Anterior cingulate cortex (tissue), 58 donors: ENCODE data around the gene CPNE2.

Experiments
- DNase-seq, 58 donors: peaks; one replicate each; lab custom pipeline; 2025; lab: John Stamatoyannopoulos, UW

Gene CPNE2

DNA sequence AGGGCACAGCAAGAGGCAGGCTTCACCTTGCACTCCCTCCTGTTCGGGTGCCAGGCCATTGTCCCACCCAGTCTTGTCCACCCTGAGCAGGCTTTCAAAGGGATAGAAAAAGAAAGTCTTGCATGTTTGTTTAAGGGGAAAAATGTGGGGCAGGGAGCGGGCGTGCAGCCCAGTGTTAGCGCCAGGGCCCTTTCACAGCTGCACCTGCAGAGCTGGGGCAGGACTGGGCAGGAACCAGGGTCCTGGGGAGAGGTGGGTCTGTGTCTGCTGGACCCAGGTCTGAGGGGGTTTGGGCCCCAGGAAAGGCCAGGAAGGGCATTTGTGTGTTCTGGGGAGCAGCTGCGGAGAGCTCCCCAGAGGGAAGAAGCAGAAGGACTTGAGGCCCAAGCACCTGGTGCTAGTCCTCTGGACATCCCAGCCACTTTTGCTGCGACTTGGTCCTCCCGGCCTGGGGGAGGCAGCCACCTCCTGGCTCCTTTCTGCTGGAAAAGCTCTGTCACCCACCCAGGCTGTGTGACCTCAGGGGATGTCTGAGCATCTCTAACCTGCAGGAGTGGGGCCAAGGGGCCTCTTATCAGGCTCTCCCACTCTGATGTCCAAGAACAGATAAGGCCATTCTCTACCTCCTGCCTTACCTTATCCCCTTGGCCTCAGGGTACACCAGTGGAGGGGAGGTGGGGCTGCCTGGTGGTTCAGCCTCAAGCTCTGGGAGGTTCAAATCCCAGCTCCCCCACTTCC lies 48.7 kb downstream of the CPNE2 start:
- DNase-seq, result no peak

DNA sequence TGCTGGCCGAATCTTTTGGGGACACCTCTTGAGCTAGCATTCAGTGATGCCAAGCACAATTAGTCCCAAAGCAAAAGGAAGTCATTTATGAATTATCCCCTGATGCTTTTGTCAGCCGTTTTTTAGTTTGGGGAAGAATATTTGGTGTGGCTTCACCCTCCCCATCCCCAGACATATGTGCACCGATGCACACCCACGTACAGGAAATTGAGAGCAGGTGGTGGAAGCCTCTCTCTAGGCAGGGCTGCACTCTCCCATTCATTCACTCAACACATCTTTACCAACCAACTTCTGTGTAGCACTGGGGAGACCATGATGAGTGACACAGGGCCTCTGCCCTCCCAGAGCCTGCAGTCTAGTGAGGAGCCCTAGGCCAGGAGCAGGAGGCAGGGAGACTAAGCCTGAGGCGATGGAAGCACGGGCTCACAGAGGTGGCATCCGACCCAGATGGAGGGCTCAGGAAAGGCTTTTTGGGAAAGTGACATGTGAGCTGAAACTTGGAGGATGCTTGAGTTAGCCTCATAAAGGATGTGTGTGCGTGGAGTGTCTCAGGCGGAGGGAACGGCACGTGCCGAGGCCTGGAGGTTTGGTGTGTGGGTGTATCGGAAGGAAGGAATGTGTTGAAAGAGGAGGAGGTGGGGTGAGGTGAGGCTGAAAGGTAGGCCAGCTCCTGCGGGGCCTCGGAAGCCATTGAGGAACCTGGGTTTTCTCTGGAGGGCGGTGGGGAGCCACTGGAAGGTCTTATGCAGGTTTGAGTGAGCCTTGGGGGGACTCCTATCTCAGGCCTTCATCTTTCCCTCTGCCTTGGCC lies 49.6 kb downstream of the CPNE2 start:
- DNase-seq, result peak in 6 of 58 donors; percentile 14 to 64 (median 42)

DNA sequence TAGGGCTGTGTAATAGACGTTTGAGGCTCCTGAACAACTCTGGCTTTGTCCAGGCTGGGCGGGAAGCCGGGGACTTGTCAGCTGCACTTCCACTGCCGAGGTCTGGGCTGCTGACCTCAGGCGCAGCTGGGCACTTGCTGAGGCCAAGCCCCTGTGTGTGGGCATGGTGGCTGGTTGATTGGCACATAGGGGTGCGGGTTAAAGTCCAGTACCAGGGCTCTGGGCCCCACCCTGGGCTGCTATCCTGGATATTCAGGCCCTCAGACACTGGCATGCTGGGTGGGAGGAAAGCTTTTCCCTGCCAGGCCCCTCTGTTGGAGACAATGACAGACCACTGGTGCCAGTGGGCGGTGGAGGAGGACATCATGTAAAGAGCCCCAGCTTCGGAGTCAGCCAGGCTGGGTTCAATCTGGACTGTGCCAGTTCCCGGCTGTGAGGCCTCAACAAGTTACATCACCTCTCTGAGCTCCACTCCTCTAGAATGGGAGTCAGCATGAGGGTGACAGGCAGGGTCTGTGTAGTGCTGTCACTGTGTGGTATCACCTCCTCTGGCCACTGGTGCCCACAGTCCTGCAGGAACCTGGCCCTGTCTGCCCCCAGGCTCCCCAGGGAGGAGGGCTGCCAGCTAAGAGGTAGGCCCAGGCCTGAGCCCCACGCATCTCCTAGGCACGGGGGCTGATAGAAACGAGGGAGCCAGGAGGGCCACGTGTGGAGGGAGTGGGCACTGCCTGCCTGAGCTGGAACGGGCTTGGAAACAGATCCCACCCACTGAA lies 51.0 kb downstream of the CPNE2 start:
- peak in 53 of 58 donors; percentile 40 to 95 (median 81) for DNase-seq

DNA sequence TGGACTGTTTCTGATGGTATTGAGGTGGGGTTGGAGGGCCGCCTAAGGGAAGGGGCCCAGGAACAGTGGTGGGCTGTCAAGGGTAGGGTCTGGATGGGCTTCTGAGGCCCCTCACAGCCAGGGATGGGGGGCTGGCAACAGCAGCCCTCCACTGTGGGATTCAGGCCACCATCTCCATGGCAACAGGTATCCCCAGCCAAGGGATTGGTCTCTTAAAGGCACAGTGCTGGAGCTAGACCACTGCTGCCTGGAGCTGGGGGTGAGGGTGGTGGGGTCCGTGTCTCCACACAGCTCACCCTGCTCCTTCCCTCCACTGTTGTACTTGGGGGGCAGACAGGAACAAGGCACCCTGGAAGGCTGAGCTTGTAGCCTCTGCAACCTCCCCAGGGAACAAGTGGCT lies 51.6 kb downstream of the CPNE2 start:
- DNase-seq, result no peak

DNA sequence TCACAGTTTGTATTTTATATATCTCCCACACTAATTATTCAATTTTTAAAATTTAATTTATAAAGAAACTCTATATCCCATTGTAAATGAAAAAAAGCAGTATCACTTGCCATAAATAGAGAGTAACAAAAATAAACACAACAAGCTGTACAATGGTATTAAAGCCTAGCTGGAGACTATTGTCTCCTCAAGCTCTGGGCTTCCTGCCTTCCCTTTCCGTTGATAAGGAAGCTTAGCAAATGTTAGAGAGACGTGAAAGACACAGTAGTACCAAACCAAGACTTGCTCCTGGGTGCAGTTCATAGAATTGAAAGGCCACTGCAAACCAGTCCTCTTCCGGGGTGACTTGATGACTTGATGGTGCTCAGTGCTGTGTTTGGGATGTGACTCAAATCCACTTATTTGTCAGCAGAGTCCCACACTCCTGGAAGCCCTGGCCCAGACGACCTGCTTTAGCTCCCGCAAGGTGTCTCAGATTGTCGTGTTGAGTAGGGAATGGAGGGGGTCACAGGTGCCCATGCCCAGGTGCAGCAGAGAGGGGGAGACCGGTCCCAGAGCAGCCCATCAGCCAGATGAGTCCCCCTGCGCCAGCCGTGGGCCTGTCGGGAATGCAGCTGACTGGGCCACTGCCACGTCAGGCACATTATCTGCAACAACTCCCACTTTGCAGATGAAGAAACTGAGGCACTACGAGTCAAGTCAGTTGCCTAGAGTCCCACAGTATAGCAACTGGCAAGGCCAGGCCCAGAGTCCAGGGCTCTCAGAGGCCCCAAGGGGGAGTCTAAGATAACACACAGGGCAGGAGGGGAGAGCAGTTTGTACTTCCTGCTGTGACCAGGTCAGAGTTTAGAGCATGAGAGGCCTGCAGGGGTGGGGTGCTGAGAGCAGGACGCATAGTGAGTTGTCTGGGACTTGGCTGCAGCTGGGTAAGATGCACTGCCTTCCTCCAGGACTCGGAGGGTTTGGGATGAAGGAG lies 53.0 kb downstream of the CPNE2 start:
- DNase-seq, result no peak

DNA sequence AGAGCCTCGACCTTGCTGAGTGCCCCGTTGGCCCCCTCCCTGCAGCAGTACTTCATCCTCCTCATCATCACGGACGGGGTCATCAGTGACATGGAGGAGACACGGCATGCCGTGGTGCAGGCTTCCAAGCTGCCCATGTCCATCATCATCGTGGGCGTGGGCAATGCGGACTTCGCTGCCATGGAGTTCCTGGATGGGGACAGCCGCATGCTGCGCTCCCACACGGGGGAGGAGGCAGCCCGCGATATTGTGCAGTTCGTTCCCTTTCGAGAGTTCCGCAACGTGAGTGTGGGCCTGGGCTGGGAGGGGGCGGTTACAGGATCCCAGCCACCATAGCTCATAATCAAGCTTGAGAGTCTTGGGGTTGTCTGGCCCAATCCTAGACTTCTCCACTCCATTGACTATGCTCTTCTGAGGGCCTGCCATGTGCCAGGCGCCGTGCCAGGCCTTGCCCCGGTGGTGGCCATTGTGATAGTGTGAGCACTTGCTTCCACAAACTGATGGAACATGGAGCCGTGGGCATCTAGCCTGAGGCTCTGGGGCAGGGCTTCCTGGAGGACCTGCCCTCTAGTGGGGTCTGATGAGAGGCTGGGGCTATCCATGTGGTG lies 53.8 kb downstream of the CPNE2 start:
- DNase-seq, result peak in 1 of 58 donors; percentile 34

DNA sequence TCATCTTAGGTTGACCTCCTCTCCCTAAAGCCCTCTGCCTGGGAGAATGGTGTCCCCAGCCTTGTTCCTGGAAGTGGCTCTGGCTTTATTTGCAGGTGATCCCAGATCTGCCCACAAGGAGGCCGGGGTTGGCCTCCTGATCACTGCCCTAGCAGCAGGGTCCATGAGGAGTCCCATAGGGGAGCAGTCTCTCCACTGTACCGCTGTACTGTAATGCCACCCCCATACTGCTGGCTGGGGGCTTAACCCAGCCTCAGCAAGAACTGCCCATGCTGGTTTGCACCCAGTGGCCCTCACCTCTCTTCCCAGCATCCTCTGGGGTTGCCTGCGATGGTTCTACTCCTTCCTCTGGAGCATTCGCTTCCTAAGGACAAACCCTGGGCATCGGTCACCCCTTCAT lies 54.4 kb downstream of the CPNE2 start:
- no peak for DNase-seq

DNA sequence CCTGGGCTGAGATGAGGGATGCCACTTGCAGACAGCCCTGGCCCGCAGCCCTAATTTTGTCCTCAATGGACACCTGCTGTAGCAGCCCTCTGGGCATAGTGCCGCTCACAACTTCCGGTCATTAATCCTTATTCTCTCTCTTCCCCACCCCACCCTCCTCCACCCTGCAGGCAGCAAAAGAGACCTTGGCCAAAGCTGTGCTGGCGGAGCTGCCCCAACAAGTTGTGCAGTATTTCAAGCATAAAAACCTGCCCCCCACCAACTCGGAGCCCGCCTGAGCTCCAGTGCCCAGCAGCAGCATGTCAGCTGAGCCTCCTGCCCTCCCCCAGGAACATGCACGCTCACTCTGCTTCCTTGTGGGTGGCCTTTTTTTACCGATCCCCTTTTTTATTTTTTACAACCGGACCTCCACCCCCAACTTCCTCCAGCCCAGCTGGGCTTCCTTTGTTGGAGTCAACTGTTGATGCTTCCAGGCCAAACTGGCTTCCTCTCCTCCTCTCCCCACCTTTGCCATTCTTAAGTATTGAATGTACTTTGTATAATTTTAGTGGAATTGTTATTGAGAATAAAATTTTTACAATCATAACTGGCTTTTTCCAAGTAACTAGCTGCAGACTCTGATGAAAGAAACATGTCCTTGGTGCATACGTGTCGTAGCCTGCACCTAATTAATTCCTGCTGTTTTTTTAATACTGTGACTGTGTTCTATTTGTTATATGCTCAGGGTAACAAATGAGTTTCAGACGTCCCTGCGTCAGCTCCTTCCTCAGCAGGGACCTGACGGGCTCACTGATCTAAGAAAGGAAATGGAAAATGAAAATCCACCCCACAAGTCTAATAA lies 55.2 kb downstream of the CPNE2 start:
- DNase-seq, result peak in 36 of 58 donors; percentile 24 to 72 (median 48)

DNA sequence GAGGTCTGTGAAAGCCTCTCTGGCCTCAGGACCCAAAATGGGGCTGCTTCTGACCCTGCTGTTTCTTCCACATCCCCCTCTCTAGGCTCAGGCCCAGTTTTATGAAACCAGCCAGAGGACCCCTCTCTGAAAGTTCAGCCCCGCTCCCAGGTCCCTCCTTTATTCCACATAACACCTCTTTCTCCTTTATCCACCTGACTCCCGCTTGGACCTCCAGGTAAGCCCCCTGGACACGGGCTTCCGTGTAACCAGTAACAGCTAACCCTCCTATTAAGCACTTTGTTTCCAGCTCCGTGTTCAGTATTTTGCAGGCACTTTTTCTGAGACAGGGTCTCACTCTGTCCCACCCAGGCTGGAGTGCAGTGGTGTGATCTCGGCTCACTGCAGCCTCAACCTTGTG lies 56.1 kb downstream of the CPNE2 start:
- no peak for DNase-seq

DNA sequence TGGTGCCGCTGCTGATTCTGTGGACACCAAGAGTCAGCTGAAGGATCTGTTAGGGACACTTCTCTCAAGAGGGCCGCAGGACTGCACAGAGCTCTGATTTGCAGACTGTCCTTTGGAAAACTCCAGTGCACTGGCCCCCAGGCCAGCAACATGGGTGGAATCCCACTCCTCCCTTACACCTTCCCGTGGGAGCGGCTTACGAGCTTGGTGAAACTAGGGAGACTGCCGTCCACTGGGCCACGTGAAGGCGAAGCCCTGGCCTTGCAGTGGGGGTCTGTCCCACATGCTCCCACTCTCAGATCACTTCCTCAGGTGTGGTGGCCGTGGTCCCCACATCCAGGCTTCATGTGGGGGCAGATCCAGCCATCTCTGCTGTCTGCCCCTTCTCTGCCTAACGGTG lies 57.0 kb downstream of the CPNE2 start:
- no peak for DNase-seq

DNA sequence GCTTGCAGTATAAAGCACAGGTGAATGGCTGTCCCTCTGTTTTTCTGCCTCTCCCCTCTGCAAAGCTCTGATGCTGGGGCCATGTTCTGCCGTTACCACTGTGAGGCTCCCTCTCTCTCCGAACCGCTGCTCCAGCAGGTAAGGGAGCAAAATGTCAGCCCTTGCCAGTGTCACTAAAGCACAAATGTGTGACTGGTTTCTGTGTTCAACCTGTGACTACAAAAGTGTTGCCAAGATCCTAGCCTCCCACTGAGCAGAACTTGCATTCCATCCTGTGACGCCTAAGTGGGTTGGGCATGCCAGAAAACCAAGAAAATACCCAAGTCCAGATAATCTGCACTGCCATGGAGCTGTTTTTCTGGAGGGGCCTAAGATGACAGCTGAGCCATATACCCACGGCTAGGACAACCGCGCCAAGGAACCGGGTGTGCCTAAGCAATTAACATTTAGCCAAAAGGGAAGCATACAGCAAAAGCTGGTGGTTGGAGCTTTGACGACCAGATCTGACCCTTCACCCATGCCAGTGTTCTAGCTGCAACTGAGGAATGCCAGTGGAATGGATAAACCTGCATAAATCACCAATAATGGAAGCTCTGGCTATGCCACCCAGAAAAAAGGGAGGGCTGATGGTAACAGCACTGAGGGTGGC lies 58.4 kb downstream of the CPNE2 start:
- no peak for DNase-seq

DNA sequence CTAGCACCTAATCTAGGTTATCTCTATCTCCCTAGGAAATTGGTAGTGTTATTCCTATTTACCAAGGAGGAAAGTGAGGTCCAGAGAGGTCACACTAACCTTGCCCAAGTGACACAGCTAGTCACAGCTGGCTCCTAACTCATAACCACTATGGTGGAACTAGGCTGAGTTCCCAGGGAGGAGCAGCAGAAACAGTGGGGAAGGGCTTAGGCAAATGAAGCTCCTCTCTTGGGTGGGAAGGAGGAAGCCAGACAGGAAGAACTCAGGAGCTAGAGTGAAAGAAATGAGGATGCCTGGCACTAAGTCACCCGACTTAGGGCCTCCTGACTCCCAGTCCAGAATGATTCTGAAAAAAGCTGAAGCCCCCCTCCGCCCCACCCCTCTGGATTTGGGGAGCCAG lies 59.0 kb downstream of the CPNE2 start:
- DNase-seq, result no peak

DNA sequence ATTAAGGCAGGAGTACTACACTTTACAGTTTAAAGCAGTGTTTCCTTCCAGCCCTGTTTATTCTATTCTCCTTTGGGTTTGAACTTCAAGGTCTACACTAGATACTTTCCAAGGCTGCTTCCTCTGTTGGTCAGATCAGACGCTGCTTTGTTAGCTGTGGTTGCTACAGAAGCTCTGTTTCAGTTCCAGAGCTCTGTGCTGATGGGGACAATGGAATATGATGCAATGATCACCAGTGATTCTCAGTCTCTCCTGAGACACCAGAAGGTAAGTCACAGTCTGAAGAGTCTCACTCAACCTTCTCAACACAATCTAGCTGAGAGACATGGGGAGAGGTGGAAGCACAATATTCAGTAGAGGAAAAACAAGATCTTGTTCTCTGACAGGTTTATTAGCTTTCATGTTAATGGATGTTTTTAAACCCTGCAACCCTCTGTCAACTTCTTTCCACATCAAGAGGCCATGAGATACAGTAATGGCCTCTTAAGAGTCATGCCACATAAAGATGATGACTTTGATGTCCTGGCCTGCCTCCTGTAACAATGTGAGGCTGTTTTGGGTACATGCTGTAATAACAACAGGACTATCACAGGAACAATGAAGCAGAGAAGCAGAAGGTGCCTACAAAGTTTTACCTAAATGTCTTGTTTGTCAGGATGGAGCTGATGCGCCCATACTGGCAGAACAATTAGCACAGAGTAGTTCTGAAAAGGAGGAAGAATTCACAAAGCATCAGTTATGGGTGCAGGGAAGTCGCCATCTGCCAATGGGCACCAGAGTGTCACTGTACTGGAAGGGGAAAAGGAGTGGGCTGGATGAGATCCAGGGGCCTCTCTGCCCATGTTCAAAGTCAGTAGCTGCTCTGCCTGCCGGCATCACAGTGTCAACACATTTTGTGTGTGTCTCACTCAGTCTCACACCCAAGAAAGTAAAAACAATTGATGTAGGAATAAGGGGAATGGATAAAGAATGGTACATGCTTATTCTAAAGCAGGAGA lies 60.0 kb downstream of the CPNE2 start:
- DNase-seq, result peak in 4 of 58 donors; percentile 32 to 69 (median 40)

DNA sequence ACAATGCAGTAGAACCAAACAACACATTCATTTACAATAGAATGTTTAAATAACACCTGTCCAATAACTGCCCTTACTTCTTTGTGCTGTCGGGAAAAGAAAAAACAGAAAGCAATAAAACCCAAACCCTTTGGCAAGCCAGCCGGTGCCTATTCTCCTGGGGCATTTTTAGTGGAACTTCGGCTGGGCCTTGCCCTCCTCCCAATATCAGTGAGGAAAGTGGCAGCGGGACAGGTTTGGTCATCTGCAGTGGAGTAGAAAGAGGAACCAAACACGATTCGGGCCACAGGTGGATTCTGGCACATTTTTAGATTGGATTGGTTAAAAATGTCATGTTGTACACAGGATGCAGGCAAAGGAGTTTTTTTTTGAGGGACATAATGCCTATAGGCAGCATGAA lies 61.5 kb downstream of the CPNE2 start:
- DNase-seq, result no peak

DNA sequence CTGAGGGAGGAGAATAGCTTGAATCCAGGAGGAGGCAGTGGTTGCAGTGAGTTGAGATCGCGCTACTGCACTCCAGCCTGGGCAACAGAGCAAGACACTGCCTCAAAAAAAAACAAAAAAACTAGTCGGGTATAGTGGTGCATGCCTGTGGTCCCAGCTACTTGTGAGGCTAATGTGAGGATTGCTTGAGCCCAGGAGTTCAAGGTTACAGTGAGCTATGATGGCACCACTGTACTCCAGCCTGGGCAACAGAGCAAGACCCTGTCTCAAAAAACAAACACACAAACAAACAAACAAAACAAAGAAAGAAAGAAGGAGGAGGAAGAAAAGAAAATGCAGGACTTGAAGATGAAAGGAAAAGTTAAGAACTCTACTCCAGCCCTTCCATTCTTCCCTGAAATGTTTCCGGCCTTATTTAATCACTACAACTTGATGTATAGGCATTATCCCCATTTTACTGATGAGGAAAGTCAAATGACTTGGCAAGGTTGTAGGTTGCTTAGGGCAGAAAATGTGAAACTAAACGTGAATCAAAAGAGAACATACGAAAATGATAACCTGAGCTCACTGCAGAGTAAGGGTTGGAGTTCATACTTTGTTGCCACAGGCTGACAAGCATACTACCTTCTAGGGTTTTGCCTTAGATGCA lies 63.4 kb downstream of the CPNE2 start:
- DNase-seq, result no peak

DNA sequence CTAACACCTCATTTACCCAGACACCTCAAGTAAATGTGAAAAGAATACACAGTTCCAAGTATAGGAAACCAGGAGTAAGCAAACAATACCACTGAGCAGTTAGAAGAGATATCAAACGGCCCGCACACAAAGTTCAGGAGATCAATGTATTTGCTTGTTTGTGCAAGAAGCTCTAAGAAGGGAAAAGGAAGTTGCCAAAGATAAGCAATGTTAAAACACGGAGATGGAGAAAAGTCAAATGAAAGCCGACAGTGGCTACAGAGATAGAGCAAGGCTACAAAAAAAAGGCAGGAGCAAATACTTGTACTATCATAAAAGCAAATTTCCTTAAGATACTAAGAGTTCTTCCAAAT lies 63.9 kb downstream of the CPNE2 start:
- no peak for DNase-seq
